Activated naive CD4-positive, alpha-beta T cell treated with Interleukin-2 at 50 U/mL for 16 hours (primary cell): ENCODE measurements around the gene FRG2B.
"Not testable (repeated sequence)": the region's sequence is repeated elsewhere in the genome, so short reads cannot be mapped to it uniquely, and the experiment has no call there.

Experiments
- DNase-seq: peaks from one replicate; pipeline ENCODE4 v3.0.0-alpha.2; 2020

The FRG2B gene

GRCh38 chr10:133626695-133627094 is at the start of gene FRG2B:
TSS of gene FRG2B (minus strand) at chr10:133626795. CDS start at chr10:133626742, 53 bp downstream.
- DNase-seq, result not testable (repeated sequence)

- DNase-seq, result not testable (repeated sequence)
Measured at GRCh38 chr10:133667446-133667845, 40.9 kb upstream of the FRG2B start.

GRCh38 chr10:133663544-133664160 is 37.1 kb upstream of the FRG2B start:
- DNase-seq, result not testable (repeated sequence)

GRCh38 chr10:133661122-133661521 is 34.5 kb upstream of the FRG2B start:
- not testable (repeated sequence) for DNase-seq

- DNase-seq, result not testable (repeated sequence)
Measured at GRCh38 chr10:133660516-133660915, 33.9 kb upstream of the FRG2B start.

GRCh38 chr10:133657276-133657675 is 30.7 kb upstream of the FRG2B start:
- DNase-seq, result not testable (repeated sequence)

GRCh38 chr10:133648872-133649455 is 22.4 kb upstream of the FRG2B start:
- DNase-seq, result peak; percentile 25

GRCh38 chr10:133647075-133647748 is 20.6 kb upstream of the FRG2B start:
- DNase-seq, result not testable (repeated sequence)

GRCh38 chr10:133637846-133638235 is 11.2 kb upstream of the FRG2B start:
- not testable (repeated sequence) for DNase-seq

GRCh38 chr10:133637202-133637845 is 10.7 kb upstream of the FRG2B start:
- DNase-seq, result peak; percentile 38

GRCh38 chr10:133630723-133631249 is 4.2 kb upstream of the FRG2B start:
- not testable (repeated sequence) for DNase-seq

- DNase-seq, result peak; percentile 33
Measured at GRCh38 chr10:133622544-133622943, 4.1 kb downstream of the FRG2B start.

- no peak for DNase-seq
Measured at GRCh38 chr10:133618851-133619250, 7.7 kb downstream of the FRG2B start.

- DNase-seq, result no peak
Measured at GRCh38 chr10:133617196-133617595, 9.4 kb downstream of the FRG2B start.

- DNase-seq, result no peak
Measured at GRCh38 chr10:133616371-133617130, 10.0 kb downstream of the FRG2B start.

- no peak for DNase-seq
Measured at GRCh38 chr10:133614830-133615580, 11.6 kb downstream of the FRG2B start.

GRCh38 chr10:133613699-133614098 is 12.9 kb downstream of the FRG2B start:
- no peak for DNase-seq

- no peak for DNase-seq
Measured at GRCh38 chr10:133611079-133611478, 15.5 kb downstream of the FRG2B start.

GRCh38 chr10:133608855-133609254 is 17.7 kb downstream of the FRG2B start:
- DNase-seq, result no peak

- not testable (repeated sequence) for DNase-seq
Measured at GRCh38 chr10:133603434-133603833, 23.2 kb downstream of the FRG2B start.

GRCh38 chr10:133600657-133601056 is 25.9 kb downstream of the FRG2B start:
- no peak for DNase-seq

- not testable (repeated sequence) for DNase-seq
Measured at GRCh38 chr10:133599869-133600268, 26.7 kb downstream of the FRG2B start.
